Right renal pelvis (tissue), 4 donors: ENCODE results near the gene CD2. TPM values are rescaled to one million over a fixed set of nuclear protein-coding genes. Genes with fewer than 3 reads are reported as not detected.
"Not testable (repeated sequence)": the region's sequence is repeated elsewhere in the genome, so short reads cannot be mapped to it uniquely, and the experiment has no call there.

ENCODE experiments used
- DNase-seq, 4 donors: peaks; one replicate each; pipeline ENCODE4 v3.0.0-alpha.2; 2013; ENCODE audit warnings: low read depth in 4 of 4, low spot score in 3 of 4, missing footprints in 1 of 4
- polyA plus RNA-seq, 4 donors: library from polyadenylated mRNA; unstranded; fragments of 120-200 nt; gene quantifications; one replicate each; pipeline ENCODE4 v1.2.1, GENCODE V29; 2013; ENCODE audit not compliant: insufficient read length in 4 of 4

Gene CD2
- polyA plus RNA-seq, 4 donors: 0.10 to 0.45 (median 0.11) TPM; not detected in 1

- not testable (repeated sequence) for DNase-seq
These were observed 1.9 kb downstream of the CD2 start for GRCh38 chr1:116756092-116756491.

- DNase-seq: not testable (repeated sequence)
These were observed 4.2 kb downstream of the CD2 start for GRCh38 chr1:116758456-116758815.

- no peak for DNase-seq
These were observed 5.4 kb downstream of the CD2 start for GRCh38 chr1:116759636-116760035.

- no peak for DNase-seq
These were observed 6.3 kb downstream of the CD2 start for GRCh38 chr1:116760487-116760886.

- no peak for DNase-seq
These were observed 6.9 kb downstream of the CD2 start for GRCh38 chr1:116760996-116761665.

GRCh38 chr1:116762281-116762680, 8.1 kb downstream of the CD2 start:
- DNase-seq: no peak

- DNase-seq: no peak
These were observed 8.5 kb downstream of the CD2 start for GRCh38 chr1:116762781-116763115.

GRCh38 chr1:116763116-116763786, 9.0 kb downstream of the CD2 start:
- no peak for DNase-seq

GRCh38 chr1:116763787-116764465, 9.7 kb downstream of the CD2 start:
- DNase-seq: no peak

- no peak for DNase-seq
These were observed 10.3 kb downstream of the CD2 start for GRCh38 chr1:116764466-116764898.

GRCh38 chr1:116764906-116765862, 11.0 kb downstream of the CD2 start:
- no peak for DNase-seq

- DNase-seq: no peak
These were observed 11.7 kb downstream of the CD2 start for GRCh38 chr1:116765962-116766361.

GRCh38 chr1:116766616-116767469, 12.6 kb downstream of the CD2 start:
- no peak for DNase-seq

GRCh38 chr1:116767782-116768382, 13.7 kb downstream of the CD2 start:
- DNase-seq: no peak

GRCh38 chr1:116768416-116769103, 14.3 kb downstream of the CD2 start:
- no peak for DNase-seq

GRCh38 chr1:116769104-116769452, 14.8 kb downstream of the CD2 start:
- no peak for DNase-seq

GRCh38 chr1:116769561-116769977, 15.3 kb downstream of the CD2 start:
- no peak for DNase-seq

- DNase-seq: no peak
These were observed 15.8 kb downstream of the CD2 start for GRCh38 chr1:116769994-116770393.

GRCh38 chr1:116770625-116771024, 16.4 kb downstream of the CD2 start:
- DNase-seq: no peak
